A673 (cell line): ENCODE results near the gene SKA1. TPM values are rescaled to one million over a fixed set of nuclear protein-coding genes. Genes with fewer than 3 reads are reported as not detected.

ENCODE experiments used
- BruUV-seq: library from RNA; stranded (reverse); fragments of 400-500 nt; replicated peaks from 2 replicates; lab custom pipeline; 2021; lab: Mats Ljungman, UMichigan
- CTCF ChIA-PET: fragments of 300-600 bp; sonication (Branson Sonifier 250); formaldehyde crosslinking; loops from one replicate; lab custom pipeline; 2022; ENCODE audit warnings: antibody characterized with exemption; lab: Charles Lee
- POLR2A ChIA-PET: fragments of 300-600 bp; sonication (Branson Sonifier 250); formaldehyde crosslinking; loops from one replicate; lab custom pipeline; 2022; ENCODE audit warnings: antibody characterized with exemption; ENCODE audit not compliant: low non-redundant PET; lab: Charles Lee
- DNase-seq: peaks from one replicate; pipeline ENCODE4 v3.0.0-alpha.2; 2015; ENCODE audit warnings: low spot score
- H3K27ac ChIP-seq: fragments of 200-600 bp; sonication (generic); 2 replicates; pipeline ENCODE4 v1.5.1; 2016; ENCODE audit warnings: mixed run types, low read depth, mild to moderate bottlenecking, mixed read lengths, antibody characterized with exemption, low read length; ENCODE audit not compliant: poor library complexity, severe bottlenecking
- H3K27me3 ChIP-seq: fragments of 200-600 bp; sonication (generic); replicated peaks from 2 replicates; pipeline ENCODE4 v1.6.1; 2017; ENCODE audit warnings: mixed run types, low read depth, mild to moderate bottlenecking, mixed read lengths, antibody characterized with exemption, low read length; ENCODE audit not compliant: insufficient read depth, poor library complexity
- H3K36me3 ChIP-seq: fragments of 200-600 bp; sonication (generic); 2 replicates; pipeline ENCODE4 v1.6.1; 2016; ENCODE audit warnings: mixed run types, mild to moderate bottlenecking, mixed read lengths, antibody characterized with exemption, low read length; ENCODE audit not compliant: insufficient read depth, poor library complexity, severe bottlenecking
- H3K4me1 ChIP-seq: fragments of 200-600 bp; sonication (generic); 2 replicates; pipeline ENCODE4 v1.6.1; 2017; ENCODE audit warnings: mixed run types, mild to moderate bottlenecking, mixed read lengths, antibody characterized with exemption, low read length; ENCODE audit not compliant: insufficient read depth, poor library complexity, severe bottlenecking
- H3K4me3 ChIP-seq: fragments of 200-600 bp; sonication (generic); 2 replicates; pipeline ENCODE4 v1.5.1; 2016; ENCODE audit warnings: low read depth, mixed run types, mild to moderate bottlenecking, mixed read lengths, low read length; ENCODE audit not compliant: poor library complexity, severe bottlenecking
- H3K9me3 ChIP-seq: fragments of 200-600 bp; sonication (generic); 2 replicates; pipeline ENCODE4 v1.6.1; 2016; ENCODE audit warnings: mixed run types, low read depth, mild to moderate bottlenecking, mixed read lengths, antibody characterized with exemption, low read length; ENCODE audit not compliant: poor library complexity, severe bottlenecking
- CTCF ChIP-seq: fragments of 300-800, 200-600 bp; sonication (generic); conservative IDR thresholded peaks from 2 replicates; pipeline ENCODE4 v1.5.1; 2017; ENCODE audit warnings: low read depth, mild to moderate bottlenecking, antibody characterized with exemption, low read length, moderate library complexity, mixed read lengths
- EZH2 ChIP-seq: fragments of 200-600 bp; sonication (generic); IDR thresholded peaks from 2 replicates; pipeline ENCODE4 v1.6.1; 2017; ENCODE audit warnings: borderline replicate concordance, low read depth, mild to moderate bottlenecking, mixed read lengths, antibody characterized with exemption, low read length; ENCODE audit not compliant: poor library complexity, severe bottlenecking
- intact Hi-C: fragments of 100-400 bp; cut with micrococcal nuclease; formaldehyde crosslinking; loops from one replicate; pipeline ENCODE4 v1.10.0; 2022; ENCODE audit not compliant: unreplicated experiment
- total RNA-seq: library from RNA; stranded (reverse); gene quantifications from 2 replicates; pipeline ENCODE4 v1.2.3, GENCODE V29; 2021

SKA1 gene
- total RNA-seq, 1 experiment from 2014 or later = 41.8 TPM

GRCh38 chr18:50338715-50339114 is 36.1 kb upstream of the SKA1 start:
- no TSS peak for BruUV-seq
- Histone ChIP-seq H3K4me3 (no peak overlapping the region), H3K4me1 (no peaks in the 10 kb centered on the region), H3K9me3 (no peaks in the 10 kb centered on the region), H3K27ac (no peak overlapping the region), H3K36me3 (no peaks in the 10 kb centered on the region), H3K27me3 (peaks cover 5% of the 10 kb centered on the region)
- ChIA-PET CTCF (no interaction called here), POLR2A (interaction anchor here (0.5 kb wide), 1 partner anchor 498 kb away, joined by 4 read pairs; no protein-coding TSS in a partner anchor)
- TF ChIP-seq EZH2 = no peak
- TF ChIP-seq CTCF = no peak
- DNase-seq = no peak
- intact Hi-C loops = no loop called here

- ChIA-PET CTCF (no interaction called here), POLR2A (no interaction called here)
- DNase-seq = no peak
Measured at GRCh38 chr18:50340078-50340477, 34.8 kb upstream of the SKA1 start.

GRCh38 chr18:50341443-50341842 is 33.4 kb upstream of the SKA1 start:
- Histone ChIP-seq H3K9me3 (no peaks in the 10 kb centered on the region), H3K4me3 (no peak overlapping the region), H3K27me3 (peaks cover 5% of the 10 kb centered on the region), H3K4me1 (no peaks in the 10 kb centered on the region), H3K36me3 (no peaks in the 10 kb centered on the region), H3K27ac (no peak overlapping the region)
- POLR2A ChIA-PET = no interaction called here
- DNase-seq = no peak
- CTCF ChIA-PET = no interaction called here
- intact Hi-C loops = no loop called here
- no TSS peak for BruUV-seq
- no peak for TF ChIP-seq EZH2
- TF ChIP-seq CTCF = no peak

More at GRCh38 chr18:50340078-50340477, 34.8 kb upstream of the SKA1 start:
- BruUV-seq = no TSS peak
- Histone ChIP-seq H3K27ac (no peak overlapping the region), H3K9me3 (no peaks in the 10 kb centered on the region), H3K27me3 (peaks cover 5% of the 10 kb centered on the region), H3K36me3 (no peaks in the 10 kb centered on the region), H3K4me1 (no peaks in the 10 kb centered on the region), H3K4me3 (no peak overlapping the region)
- peak; percentile 31; the same call in 1 of the 2 replicates for TF ChIP-seq CTCF
- TF ChIP-seq EZH2 = no peak
- intact Hi-C loops = no loop called here
